Activated CD4-positive, alpha-beta T cell treated with anti-CD3 and anti-CD28 coated beads, Interleukin-2, amount 50 U/mL, for 4 hours (primary cell): Measurements from ENCODE around the gene ITGA3.

Experiments used
- DNase-seq, 2 experiments: peaks; one replicate each; pipeline ENCODE4 v3.0.0-alpha.2; 2020

Gene ITGA3

DNA sequence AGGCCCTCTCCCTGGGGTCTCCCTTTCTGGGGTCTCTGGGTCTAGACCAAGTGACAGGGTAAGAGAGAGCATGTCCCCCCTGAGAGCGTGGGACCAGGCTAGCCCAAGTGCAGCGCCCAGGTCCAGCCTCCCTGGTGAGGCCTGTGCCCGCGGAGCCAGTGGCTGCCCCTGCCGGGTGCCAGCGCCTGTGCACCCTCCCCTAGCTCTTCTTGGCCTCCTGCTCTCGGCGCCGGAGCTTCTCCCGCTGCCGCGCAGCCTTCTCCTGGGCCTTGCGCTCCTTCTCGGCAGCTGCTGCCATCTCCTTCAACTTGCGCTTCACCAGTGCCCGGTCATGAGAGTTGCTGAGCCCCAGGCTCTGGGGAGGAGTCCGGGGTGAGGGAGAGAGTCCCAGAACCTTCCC lies 56.8 kb downstream of the ITGA3 start:
- DNase-seq = no peak

DNA sequence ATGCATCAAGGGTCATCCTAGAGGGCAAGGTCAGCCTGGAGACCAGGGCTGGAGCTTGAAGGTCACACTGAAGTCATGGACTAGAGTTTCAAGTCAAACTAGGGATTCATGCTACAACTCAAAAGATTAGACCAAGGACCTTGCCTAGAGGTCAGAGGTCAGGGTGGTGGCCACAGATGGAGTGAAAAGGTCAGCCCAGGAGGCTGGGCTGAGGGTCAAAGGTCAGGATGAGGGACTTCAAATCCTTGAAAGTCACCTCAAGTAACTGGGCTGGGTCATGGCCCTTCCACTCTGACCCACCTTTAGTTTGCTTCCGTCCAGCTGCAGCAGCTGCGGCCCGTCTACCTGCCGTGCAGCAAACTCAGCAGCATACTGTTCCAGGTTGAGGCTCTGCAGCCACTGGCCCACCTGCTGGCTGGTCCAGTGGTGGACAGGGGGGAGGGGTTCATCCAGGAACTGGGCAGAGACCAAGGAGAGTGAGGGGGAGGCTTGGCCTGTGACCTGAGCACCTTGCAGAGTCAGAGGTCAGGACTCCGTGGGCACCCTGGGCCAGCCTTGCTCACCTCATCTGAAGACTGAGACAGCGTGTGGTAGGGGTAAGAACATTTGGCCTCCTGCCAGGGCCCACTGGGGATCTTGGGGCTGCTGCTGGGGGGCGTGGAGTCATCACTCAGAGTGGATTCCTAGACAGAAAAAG lies 57.9 kb downstream of the ITGA3 start:
- DNase-seq = no peak

DNA sequence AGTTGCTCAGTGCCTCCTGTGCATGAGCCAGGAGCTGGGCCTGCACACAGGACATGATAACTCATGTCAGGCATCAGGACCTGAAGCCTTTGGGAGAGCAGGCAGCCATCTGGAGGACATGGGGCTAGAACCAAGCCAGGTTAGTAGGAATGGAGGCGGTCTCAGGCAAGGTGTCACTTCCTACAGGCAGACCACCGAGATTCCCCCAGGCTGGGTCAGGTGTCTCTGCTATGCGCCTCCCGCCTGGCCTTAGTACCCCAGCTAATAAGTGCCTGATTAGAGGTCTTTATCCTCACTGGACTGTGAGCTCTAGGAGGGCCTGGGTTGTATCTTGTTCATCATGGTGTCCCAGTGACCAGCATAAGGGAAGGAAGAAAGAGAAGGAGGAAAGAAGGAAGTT lies 58.5 kb downstream of the ITGA3 start:
- no peak for DNase-seq

DNA sequence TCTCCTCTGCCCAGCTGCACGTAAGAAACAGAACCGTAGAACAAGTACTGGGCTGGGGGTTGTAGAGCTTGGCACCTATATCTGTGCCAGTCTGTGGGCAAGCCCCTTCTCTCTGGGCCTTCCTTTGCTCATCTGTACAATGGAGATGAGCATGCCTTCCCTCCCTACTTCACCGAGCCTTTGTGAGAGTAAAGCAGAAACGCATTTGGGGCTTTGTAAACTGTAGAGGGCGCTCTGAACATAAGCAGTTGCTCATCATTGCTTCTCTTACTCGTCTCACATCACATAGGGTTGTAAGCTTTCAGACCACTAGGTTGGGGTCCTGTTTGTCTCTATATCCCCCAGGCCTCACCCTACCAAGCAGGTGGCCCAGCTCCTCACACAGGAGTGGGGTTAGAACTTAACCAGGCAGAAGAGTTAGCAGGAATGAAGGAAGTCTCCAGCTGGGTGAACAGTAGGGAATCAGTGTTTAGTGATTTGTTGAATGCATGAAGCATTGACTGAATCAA lies 59.0 kb downstream of the ITGA3 start:
- peak in 1 of 2 experiments; percentile 21 for DNase-seq

DNA sequence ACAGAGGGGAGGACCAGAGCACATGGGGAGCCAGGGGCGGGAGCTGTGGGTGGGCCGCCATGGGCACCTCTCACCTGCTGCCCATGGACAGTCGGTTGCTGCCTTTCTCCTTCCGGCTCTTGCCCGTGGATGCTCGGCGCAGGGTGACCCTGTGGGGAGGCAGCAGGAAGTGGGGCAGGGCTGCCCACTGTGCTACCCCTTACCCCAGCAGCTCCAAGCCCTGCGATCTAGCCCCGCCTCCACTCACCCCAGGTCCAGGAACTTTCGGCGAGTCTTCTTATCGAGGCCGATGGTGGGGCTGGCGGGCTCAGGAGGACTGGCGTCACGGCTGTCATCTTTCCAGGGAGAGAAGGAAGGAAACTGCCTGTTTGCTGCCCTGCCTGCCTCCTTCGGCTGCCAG lies 59.8 kb downstream of the ITGA3 start:
- DNase-seq = no peak

DNA sequence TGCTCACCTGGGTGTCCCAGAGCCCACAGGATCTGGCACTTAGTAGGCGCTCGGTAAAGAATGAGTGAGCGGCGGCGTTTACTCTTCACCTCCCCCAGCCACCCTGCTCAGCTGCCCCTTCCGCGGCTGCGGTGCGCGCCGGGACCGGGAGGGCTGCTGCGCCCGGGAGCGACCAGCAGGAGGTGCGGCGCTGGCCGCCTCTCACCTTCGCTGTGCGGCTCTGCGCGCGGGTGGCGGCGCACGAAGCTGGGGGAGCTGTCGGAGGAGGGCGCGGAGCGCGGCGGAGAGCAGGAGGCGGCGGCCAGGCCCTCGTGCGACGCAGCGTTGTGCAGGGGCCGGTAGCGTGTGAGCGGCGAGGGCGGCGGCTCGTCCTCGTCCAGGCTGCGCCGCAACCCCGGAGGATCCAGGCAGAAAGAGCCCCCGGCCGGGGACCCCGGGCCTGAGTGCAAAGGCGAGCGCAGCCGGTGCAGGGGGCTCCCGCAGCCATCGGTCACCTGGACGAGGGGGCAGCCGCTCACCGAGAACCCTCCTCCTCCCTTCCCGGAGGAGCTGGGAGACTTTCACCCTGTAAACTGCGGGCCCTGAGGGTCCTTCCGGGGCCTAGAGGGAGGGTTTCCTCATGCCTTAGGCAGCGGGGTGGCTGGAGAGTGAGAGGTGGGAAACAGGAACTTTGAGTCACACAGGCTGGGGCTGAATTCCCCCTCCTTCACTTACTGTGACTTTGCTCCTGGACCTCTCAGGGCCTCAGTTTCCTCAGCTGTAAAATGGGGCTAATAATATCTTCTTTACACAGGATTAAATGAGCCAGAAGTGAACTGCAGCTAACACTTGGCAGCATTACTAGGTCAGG lies 61.5 kb downstream of the ITGA3 start:
- peak; percentile 52 to 57 for DNase-seq

DNA sequence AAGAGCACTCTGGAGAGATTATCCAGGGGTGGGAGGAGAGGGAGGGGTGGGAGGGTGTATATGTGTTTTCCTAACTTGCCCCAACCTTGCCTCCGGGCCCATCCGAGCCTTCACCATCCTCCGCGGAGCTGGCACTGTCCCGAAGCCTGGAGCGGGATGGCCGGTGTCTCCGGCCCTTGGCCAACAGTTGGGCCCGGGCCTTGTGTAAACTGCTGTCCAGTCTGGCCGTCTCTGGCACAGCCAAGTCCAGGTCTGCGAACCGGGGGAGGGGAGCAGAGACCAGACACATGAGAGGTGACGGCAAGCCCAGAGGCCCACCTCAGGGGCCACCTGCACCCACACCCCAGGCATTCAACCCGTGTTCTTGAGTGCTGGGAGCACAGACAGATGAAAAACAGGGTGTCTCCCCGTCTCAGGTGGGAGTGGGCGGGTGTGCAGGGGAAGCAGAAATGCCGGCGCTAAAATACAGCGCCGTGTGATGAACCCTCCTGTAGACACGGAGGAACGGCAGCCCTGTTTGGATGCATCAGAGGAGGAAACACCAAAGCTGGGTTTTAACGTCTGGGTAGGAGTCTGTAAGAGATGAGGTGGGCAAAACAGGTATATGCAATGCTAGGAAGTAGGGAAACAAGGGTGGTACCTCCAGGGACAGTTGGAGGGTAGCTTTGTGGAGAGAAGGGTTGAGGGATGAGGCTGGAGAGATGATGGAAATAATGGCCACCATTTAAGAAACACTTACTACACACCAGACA lies 62.3 kb downstream of the ITGA3 start:
- DNase-seq = no peak

DNA sequence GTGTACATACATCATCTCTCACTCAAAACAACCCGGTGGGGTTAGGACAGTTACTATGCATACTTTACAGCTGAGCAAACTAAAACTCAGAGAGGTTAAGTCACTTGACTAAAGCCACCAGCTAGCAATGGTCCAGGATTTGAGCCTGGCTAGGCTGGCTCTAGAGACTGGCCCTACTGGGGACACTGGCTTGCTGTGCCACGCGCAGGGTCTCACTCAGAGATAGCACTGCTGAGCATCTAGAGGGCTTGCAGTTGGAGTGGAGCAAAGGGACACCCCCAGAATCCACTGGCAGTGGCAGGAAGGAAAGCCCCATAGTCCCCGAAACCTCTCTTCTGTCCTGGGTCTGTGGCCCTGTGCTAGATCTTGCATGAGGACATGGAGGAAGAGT lies 62.9 kb downstream of the ITGA3 start:
- no peak for DNase-seq

DNA sequence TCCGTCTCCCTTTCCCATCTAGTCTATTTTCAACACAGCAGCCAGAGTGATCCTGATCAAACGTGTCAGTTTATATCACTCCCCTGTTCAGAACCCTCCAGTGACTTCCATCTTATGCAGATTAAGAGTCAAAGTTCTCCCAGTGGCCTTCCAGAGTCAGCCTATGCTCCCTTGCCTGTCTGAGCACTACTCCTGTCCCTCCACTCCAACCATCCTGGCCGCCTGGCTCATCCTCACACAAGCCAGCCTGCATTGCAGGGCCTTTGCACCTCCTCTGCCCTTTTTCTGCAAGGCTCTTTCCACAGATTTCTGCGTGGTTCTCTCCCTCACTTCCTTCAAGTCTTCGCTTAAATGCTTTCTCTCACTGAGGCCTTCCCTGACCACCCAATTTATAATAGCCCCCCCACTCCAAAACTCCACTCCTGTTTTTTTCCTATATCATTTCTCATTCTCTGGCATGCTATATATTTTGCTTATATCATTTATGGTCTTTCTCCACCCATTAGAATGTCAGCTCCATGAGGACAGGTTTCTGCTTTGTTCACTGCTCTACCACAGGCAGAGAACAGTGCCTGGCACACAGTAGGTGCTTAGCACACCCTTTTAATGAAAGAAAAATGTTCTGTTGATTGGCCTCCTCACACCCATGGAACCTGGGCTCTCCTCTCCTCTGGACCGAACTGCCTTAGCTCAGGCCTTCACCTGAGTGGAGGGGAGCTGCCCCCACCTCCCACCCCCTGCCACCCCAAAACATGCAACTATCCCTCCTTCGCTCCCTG lies 64.8 kb downstream of the ITGA3 start:
- DNase-seq = no peak

DNA sequence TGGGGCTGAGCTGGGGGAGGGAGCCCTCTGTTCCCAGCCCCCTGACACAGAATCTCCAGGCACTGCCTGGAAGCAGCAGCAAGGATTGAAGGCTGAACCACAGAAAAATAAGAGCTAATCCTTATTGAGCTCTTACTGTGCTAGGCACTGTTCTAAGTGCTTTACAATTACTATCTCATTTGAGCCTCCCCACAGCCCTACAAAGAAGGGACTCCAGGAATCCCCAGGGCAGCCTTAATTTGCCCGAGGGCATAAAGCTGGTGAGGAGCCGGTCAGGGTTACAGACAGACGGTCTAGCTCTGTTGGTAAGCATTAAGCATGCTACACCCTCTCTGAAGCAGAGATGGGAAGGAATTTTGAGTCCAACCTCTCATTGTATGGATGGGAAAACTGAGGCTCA lies 67.0 kb downstream of the ITGA3 start:
- no peak for DNase-seq

DNA sequence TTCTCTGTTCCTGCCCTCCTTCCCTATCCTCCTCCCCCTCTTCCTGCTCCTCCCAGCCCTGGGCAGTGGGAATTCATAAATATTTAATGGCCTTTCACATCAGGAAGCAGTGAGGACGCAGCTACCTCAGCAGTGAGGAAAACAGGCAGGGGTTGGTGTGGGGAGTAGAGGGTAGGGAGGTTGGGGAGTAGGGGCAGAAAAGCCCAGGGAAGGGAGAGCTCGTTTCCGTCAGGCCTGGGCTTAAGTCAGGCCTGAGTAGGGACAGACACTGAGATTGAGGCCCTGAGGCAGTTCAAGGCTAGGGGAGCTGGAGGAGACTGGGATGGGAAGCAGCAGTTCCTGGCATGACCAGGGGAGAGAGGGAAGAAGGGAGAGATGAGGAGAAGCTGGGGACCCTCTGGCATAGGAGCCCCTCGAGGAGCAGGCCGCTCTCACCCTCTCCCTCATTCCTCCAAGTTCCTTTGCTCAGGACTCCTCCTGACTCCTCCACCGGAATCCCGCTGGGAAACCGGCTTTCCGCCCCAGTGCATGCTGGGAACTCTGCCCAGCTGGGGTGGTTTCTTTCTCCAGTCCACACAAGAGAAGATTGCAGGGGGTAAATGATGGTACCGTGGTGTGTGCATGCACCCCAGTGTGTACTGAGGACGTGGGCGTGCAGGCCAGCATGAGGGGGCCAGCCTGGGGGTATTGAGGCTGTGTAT lies 67.9 kb downstream of the ITGA3 start:
- no peak for DNase-seq

DNA sequence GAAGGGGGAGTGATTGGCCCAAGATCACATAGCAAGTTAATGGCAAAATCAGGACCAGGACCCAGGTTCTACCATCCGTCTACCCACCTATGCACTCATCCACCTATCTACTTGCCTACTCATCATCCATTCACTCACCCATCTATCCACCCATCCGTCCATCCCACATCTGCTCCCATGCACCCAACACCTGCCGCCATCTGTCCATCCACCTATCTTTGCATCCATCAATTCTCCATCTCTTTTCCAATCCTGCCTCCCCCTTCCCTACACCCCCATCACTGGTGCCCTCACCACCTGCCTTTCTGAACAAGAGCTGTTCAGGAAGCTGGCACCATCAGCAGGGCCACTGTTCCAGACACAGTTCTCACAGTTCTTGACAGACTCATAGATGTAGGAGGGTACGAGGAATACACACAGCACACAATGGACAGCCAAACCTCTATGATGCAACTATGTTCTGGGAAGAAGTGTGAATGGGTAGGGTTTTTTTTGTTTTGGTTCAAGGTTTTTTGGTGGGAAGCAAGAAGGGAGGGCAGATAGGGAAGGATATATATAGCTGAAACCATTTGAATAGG lies 69.6 kb downstream of the ITGA3 start:
- DNase-seq = no peak

DNA sequence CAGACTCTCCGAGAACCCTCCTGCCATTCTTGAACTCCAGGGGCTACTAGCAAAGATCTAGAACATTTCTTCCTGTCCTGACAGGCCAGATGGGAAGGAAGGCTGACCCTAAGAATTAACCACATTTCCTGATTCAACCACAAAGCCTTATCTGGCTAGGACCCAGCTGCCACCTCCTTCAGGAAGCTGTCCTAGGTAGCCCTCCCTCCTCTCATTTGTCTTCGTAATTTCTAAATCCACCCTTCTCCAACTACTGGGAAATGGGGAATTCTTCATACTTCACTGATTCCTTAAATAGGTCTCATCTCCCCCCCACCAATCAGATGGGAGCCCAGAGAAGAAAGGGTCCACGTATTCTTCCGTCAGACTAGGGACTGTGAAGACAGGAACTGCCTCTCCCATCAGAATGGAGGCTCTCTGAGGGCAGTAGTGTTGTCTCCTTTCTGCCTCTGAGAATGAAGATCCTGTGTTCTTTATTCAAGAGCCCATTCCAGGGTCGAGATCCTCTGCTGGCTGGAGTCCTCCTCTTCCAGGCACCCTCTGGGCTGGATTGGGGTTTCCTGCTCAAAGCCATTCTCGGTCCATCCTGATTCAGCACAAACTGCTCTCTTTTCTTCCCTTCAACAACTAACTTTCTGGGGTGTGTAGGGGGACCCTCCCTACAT lies 71.9 kb downstream of the ITGA3 start:
- no peak for DNase-seq

DNA sequence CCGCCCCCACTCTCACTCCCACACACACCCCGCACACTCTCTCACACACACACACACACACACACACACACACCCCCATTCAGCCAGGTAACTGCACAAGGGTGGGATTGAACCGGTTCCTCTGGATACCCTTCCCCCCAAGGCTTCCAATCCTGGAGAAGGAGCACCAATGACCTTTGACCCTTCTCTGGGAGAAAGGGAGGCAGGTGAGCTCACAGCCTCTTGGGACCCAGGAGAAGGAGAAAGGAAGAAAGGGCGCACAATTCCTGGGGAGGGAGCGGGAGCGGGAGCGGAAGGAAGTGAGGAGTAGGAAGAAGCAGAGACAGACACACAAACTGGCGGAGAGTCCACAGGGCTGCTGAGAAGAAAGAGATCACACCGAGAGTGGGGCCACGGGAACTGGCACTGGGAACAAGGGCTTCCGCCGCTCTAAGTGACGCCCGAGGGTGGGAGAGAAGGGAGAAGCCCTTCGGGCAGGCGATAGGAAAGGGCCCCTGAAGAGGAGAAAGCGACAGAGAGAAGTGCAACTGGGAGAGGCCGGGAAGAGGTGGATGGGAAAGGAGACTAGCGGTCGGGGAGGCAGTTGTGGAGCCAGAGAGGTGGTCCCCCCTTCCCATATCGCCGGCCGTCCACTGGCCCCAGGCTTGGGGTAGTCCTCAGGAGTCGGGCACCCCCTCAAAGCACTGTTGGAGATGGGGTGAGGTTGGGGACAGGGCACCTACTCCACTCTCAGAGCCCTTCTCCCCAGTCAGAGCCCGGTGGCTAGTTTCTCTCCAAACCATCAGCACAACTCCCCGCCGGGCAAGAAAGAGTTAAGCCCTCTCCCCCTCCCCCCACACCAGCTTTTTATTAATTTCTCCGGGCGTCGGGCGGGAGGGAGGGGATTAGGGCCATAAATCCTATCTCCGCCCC lies 72.8 kb downstream of the ITGA3 start:
- DNase-seq = no peak

DNA sequence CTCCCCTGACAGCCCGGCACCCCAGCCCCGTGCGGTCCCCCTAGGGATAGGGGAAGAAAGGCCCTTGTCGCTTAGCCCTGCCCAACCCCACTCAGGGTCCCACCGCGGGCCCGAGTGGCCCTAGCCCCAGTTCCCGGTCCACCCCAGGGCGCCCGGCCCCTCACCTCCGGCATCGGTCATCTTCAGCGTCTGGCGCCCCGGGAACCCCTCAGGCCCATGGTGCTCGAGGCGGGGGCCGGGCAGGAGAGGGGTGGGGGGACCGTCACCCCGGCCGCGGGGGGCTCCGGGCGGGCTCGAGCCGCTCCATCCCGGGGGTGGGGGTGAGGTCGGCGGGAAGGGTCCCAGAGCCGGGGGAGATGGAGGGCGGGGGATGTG lies 73.4 kb downstream of the ITGA3 start:
- no peak for DNase-seq

DNA sequence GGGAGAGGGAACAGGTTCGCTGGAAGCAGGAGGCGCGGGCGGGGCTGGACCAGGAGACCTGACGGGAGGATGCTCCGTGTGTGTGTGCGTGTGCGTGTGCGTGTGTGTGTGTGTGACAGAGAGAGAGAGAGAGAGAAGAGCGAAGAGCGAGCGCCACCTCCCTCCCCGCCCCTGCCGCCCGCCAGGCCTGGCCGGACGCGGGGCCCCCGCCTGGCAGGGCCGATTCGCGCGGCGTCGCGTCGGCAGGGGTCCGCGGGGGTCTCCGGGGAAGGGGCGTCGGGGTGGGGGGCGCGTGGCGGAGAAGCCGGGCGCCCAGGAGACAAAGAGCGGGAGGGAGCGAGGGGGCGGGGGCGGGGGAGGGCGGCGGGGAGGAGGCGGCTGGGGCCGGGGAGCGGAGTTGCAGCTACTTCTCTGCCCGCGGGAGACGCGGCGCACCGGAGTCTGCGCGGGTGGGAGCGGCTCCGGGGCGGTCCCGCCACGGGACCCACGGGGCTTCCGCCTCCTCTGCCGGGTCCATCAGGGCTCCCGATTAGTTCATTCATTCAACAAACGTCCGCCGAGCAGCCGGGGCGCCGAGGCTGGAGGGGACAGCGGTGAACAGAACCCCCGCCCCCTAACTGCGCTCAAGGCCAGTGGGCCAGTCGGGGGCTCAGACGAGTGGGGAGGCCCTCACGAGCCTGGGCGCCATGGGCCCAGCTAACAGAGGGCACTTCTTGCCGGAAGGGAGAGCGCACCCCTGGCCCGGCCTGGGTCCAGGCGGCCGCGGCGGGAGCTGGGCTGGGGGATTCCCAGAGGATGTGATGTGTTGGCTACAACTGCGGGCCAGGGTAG lies 74.0 kb downstream of the ITGA3 start, which contains the start of gene SAMD14:
Gene SAMD14, minus strand, starts transcription at position 433 of the 831 bp plus-strand sequence. CDS start 5,201 bp downstream, outside the sequence.
- DNase-seq = peak; percentile 41 to 43

DNA sequence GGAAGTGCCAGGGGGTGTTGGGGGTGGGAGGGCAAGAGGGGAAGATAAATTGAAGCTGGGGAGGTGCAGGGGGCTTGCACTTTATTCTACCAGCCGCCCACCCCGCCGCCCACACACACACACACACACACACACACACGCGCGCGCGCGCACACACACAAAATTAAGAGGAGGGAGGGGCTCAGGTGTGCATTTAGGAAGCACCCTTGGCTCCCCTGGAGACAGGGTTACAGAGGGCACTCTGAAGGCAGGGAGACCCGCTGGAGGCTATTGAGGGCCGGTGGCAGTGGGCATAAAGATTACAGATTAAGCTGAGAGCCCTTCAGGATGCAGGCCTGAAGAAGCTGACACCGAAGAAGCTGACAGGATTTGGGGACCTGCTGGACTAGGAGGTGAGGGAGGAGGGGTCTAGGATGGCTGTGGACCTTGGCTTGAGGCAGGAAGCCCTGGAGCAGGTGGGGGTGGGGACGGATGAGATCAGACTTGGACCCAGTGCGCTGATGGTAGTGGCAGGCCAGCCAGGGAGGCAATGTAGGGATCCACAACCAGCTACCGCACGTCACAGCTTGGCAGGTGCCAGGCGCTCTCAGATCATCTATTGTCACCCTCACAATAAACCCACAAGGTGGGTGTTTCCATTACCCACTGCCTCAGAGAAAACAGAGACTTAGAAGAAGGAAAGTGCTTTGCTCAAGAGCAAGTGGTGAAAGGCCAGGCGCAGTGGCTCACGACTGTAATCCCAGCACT lies 74.8 kb downstream of the ITGA3 start:
- peak in 1 of 2 experiments; percentile 8 for DNase-seq
